GM21526 (cell line): ENCODE data around the gene GPR137.
"Not testable (repeated sequence)": the region's sequence is repeated elsewhere in the genome, so short reads cannot be mapped to it uniquely, and the experiment has no call there.

Source experiments
- ATAC-seq: cut with Tn5 transposase; IDR thresholded peaks from one replicate; pipeline ENCODE4 v1.9.1; 2021; ENCODE audit warnings: moderate library complexity; ENCODE audit not compliant: unreplicated experiment, low FRiP score

Gene GPR137, protein sequence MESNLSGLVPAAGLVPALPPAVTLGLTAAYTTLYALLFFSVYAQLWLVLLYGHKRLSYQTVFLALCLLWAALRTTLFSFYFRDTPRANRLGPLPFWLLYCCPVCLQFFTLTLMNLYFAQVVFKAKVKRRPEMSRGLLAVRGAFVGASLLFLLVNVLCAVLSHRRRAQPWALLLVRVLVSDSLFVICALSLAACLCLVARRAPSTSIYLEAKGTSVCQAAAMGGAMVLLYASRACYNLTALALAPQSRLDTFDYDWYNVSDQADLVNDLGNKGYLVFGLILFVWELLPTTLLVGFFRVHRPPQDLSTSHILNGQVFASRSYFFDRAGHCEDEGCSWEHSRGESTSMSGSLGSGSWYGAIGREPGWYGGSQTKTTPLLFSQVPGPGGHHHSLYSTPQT

DNA sequence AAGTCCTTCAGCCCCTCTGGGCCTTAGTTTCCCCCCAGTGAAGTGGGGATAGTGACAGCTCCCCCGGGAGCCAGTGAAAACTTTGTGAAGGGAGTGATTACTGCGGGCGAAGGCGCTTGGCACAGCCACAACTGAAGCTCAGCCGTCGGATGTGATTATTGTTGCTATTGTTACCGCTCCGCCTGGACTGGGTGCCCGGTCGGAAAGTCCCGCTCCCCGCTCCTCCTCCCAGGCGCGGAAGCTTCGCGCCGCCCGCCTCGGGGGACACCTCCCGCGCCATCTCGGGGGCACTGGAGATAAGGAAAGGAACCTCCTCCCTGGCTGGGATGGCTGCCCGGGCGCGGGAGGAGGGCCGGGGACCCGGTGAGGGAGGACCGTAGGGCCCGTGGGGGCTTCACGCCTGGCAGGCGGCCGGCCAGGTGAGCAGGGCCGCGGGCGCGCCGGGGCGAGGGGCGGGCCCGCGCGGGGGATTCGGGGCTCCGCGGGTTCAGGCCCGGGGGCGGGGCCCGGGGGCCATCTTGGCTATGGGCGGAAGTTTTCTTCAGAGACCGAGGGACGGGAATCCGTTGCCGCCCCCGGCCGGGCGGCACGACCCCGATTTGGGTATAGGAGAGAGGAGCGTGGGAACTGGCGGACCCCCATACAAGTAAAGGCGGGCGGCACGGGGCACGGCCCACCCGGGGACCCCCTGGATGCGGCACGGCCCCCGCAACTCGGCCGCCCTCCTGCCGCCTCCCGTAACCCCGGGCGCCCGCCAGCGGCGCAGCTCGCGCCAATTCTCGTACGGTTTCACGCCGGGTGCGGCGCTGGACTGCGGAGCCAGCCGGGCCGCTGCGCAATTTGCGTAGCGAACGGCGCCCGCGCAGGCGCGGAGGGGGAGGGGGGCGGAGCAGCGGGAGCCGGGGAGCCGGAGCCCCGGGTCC is at the start of gene GPR137:
Gene GPR137 (plus strand): TSS at position 887 of the 923 bp plus-strand sequence. CDS start 677 bp downstream, outside the sequence.
- ATAC-seq = peak; percentile 44

DNA sequence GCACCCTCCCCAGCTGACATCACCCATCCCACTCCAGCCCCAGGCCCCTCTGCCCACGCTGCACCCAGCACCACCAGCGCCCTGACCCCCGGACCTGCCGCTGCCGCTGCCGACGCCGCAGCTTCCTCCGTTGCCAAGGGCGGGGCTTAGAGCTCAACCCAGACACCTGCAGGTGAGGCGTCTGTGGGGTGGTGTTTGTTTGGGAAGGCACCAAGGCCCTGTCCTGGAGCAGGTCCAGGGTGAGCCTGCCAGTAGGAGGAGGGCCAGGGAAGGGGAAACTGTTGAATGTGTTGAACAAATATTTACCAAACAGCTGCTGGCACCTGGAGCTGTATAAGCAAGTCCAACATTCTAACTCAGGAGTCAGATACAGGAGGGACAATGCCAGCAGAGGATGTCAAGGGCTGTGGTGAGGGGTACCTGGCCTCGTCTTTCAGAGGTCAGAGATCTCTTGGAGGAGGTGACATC is 48.1 kb upstream of the GPR137 start:
- no peak for ATAC-seq

DNA sequence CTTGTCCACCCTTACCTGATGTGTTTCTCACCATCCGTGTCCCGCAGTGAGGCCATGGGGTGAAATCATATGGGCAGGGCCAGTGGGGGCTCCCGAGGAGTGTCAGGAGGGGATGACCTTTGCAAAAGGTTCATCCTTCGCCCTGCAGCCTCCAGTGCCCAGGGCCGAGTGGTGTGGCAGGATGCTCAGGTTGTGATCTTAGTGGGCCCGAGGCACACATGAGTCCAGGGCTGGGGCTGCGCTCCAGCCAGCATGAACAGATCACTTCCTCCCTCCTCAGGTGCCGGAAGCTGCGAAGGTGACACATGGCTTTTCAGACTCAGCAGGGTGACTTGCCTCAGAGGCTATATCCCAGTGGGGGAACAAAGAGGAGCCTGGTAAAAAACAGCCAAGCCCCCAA is 47.6 kb upstream of the GPR137 start:
- ATAC-seq = no peak

DNA sequence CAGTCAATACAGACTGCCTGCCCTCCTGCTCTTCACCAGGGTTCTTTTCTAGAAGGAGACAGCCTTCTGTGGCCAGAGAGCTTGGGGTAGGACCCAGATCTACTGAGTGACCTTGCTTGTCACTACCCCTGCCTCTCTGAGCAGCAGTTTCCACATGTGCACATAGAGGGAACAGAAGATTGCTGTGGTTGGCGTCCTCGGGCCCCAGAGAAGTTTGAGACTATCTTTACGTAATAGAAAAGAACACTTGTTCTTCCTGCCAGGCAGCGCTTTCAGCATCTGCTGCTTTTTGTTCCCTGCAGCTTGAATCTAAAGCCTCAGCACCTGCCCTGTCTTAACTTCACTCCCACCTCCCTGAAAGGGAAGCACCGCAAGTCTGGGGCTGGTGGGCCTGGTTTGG is 46.6 kb upstream of the GPR137 start:
- ATAC-seq = no peak

DNA sequence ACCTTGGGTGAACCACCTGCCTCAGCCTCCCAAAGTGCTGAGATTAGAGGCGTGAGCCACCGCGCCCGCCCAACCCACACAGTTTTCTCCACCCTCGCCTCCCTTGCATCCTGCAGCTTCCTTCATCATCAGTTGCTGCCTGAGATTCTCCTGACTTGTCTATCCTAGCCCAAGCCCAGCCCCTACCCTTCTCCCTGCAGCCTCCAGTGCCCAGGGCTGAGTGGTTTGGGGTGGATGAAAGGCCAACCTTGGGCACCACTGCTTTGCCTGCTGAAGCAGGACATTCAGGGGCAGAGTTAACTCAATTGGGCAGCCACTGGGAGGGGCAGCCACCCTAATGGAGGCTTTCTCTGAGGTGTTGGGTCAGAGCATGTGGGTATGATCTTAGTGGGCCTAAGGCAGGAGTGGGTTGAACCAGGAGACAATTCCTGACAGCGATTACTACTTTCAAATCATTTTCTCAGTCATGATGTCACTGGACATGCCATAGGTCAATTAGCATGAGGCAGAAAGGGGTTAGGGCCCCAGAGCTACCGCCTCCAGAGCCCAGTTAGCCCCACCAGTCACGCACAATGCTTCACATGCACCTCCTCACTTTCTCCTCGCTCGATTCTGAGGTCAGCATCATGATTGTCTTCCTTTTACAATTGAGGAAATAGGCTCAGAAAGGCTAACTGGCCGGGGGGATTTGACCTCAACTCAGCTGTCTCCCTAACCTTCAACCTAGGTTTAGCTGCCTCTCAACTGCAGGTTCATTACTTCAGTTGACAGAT is 45.8 kb upstream of the GPR137 start:
- peak; percentile 3 for ATAC-seq

DNA sequence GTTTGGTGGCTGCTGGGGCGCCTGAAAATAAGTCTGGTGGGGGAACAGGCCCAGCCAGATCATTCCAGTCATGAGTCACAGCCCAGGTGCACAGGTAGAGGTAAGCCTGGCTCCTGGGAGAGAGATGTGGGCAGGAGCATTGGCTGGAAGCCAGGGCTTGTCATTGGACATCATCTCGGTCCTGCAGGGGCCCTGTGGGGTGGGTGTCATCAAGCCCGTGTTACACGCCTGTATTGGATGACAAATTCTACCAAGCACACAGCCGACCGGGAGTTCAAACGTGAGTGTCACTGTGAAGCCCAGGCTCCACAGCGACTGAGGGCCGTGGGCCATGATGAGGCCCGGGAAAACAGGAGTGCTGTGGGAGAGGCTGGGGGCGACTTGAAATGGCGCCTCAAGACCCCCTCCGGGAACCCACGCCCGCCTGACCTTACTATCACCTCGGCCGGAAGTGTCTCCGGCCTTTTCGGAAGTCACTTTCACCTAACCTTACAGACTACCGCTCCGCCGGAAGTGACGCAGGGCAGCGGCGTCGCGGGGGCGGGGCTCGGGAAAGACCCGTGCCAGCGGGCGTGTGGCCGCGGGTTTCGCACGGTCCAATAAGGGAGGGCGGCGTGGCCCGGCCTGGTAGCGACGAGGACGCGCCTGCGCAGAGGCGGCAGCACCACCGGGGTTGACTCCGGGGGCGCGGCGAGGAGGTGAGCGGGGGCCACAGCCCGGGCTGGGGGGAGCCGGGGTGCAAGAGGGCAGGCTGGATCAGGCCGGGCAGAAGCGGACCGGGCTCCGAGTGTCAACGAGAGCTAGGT is 45.0 kb upstream of the GPR137 start, which contains the start of gene FKBP2:
Gene FKBP2 (plus strand): TSS at position 661 of the 806 bp plus-strand sequence. CDS start 1,293 bp downstream, outside the sequence.
- ATAC-seq = peak; percentile 39

DNA sequence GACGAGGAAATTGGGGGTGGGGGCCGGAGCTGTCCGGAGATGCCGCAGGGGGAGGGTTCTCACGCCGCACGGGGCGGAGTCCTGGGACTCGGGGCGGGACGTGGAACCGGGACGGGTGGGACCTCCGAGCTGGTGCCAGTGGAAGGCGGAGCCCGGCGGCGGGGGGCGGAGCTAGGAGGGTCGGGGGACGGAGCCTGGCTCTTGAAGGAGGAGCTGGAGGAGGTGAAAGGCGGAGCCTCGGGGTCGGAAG is 44.5 kb upstream of the GPR137 start:
- ATAC-seq = peak; percentile 53

DNA sequence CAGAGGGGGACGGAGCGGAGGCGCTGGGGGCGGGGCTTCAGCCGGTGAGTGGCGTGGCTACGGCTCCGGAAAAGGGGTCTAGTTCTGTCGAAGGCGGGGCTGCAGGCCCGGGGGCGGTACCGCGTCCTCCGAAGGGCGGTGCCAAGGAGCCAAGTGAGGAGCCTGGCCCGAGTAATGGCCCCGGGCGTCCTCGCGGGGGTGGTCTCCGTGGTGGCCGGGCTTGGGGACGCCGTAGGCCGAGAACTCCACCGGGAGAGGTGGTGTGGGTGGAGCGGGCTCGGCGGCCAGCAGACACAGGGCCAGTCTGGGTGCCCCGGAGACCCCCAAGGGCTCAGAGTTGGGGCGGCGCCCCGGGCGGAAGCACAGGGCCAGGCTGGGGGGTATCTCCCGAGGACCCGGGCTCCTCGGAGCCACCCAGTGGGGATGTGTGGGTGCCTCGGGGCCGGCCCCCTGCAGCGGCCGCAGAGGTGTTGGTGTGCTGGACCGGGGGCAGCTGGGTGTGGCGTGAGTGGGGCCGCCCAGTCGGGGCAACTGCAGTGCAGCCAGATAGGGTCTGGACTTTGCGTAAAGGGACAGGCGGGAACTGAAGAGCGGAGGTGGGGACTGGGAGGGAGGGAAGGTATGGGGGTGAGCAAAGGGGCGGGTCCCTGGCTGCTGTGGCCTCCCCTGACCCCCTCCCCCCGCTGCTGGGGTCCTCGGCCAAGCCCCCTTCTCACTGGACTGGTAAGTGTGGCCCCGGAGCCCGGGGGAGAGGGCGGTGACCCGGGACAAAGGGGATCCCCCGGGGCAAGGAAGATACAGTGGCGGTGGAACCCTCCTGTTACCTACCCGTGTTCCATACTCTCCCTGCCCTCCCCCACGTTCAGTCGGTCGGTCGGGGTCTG is 43.9 kb upstream of the GPR137 start:
- ATAC-seq = no peak

DNA sequence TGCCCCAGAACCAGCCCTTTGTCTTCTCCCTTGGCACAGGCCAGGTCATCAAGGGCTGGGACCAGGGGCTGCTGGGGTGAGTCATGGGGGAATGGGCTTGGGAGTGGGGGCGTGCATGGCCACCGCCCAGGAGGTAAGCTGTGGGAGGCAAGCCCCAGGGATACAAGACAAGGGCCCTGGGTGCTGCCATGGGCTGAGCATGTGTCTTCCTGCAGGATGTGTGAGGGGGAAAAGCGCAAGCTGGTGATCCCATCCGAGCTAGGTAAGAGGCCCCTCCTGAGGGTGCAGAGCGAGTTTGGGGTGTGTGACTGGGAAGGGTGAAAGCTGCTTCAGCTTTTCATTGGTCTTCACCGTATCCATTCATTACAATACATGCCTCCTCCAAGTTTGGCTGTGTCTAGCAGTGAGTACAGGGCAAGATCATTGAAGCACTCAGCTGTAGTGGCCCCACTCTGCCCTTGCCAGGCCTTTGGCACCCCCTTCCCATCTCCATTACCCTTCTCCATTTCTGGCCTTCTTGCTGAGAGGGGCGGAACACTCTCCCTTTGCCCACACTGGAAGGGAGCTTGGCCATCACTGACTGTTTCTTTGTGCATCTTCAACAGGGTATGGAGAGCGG is 42.3 kb upstream of the GPR137 start:
- no peak for ATAC-seq

DNA sequence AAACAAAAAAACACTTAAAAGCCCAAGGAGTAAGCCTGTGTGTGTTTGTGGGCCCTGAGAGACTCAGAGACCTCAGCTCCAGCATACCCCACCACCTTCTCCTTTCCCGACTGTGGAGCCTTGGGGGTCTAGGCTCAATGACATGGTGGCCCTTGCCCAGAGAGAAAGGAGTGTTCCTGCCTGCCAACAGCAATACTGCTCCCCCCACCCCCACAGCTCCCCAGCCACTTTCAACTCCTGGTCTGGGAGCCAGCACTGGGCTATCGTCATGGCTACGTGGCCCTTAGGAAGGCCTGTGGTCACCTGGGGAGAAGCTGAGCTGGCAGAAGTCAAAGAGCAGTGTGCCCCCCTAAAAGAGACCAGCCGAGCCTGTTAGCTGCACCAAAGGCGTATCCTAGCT is 41.5 kb upstream of the GPR137 start:
- no peak for ATAC-seq

DNA sequence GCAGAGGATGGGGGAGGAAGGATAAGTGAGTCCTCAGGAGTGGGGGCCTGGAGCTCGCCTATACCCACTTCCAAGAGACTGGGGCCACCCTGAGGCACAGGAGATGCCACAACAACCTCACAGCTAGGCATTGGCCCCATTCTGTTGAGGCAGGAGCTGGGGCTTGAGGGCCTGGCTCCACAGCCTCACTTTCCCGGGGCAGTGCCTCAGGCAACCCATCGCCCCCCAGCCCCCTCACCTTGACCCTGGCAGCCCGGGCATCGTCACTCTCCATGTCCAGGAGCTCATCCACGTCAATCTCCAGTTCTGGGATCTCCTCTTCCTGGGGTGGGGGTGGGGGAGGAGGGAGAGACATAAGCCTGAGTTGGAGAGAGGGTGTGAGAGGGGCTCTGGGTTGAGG is 40.7 kb upstream of the GPR137 start:
- ATAC-seq = no peak

DNA sequence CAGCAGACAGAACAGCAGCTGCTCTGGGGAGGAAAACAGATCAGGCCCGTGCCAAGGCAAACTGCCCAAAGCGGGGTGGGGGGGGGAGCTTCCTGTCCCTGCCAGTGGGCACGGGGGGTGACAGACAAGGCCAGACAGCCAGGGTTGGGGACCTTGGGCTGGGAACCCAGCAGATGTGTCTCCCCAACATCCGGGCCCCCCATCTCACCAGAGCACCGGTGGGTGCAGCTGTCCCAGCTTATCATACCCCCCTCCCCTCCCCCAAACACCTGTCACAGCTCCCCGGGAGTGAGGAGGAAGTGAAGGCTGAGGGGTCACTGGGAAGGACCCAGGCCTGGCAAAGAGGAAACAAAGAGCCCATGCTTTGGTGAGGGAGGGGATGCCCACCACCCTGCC is 40.2 kb upstream of the GPR137 start:
- no peak for ATAC-seq

DNA sequence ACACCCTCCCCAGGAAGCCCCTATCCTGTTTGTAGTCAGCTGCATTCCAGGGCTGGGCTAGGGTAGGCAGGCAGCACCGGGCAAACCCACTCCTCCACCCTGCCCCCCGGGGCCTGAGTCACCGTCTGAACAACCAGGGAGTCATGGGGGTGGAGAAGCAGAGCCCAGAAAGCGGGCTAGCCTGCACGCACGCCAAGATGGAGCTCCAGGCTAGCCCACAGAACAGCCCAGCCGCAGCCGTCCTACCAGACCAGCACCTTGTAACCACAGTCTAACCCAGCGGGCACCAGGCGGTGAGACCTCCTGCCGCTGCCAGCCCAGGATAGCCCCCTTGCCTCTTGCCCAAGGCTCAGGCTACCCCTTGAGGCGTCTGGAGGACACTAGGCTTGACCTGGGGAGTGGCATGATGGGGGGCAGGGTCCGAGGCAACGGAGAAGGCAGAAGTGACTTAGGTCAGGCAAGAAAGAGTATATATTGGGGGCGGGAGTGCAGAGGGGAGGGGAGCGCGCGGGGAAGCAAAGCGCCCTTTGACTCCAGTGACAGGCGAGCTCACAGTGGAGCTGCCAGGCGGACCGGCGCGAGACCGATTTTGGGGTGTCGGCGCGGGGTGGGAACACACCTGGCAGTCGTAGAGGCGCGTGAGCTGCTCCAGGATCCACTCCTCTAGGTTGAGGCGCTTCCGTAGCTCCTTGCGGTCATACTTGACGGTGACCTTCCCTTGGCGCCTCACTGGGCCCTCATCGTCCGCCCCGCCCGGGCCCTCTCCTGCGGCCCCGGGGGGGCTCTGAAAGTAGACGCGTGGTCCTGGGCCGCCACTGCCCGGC is 39.6 kb upstream of the GPR137 start:
- ATAC-seq = no peak

DNA sequence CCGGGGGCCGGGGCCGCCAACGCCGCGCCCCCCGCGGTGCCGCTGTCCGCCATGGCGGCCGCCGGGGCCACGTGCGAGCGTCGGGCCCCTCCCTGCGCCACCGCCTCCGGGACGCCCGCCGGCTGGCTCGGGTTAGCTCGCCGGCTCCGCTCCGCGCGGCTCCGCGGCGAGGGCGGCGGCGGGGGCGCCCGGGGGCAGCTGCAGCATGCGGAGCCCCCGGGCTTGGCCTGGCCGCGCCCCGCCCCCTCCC is 39.1 kb upstream of the GPR137 start:
- ATAC-seq = not testable (repeated sequence)

DNA sequence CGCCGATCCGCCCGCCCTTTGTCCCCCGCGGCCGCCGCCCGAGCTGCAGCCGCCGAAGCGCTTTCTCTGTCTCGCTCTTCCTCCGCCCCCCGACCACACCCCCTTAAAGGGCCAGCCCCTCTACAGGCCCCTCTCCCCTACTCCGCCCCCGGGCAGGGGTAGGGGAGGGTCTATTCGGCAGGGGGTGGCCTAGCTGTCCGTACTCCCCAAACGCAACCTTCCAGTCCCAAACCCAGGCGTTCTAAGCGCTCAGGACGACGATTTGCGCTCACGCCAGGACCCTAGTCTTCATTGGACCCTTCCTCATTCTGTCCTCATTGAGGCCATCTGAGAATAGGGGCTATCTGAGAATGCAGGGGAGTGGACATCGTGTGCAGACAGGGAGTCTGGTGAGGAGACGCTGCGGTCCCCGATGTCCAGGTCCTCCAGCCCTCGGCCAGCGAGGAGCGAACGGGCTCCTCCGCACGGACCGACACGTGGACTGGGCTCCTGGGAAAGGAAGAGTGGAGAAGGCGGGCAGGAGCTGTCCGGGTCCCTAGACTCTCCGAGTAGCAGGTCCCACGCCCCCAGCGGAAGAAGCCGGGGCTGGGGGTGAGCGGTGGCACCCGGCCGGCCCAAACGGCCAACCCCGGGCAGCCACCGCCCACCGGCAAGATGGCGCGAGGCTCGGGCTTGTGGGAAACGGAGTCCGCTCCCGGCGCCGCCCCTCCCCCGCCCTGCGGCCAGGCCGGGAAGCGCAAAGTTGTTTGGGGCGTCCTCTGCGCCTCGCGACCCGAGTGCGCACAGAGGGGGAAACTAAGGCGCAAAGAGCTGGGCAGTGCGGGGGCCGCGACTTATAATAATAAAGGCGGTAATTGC is 38.5 kb upstream of the GPR137 start, which contains the start of gene PPP1R14B:
Gene PPP1R14B (minus strand): TSS at position 73 of the 858 bp plus-strand sequence. CDS start 270 bp downstream, outside the sequence.
- ATAC-seq = no peak

DNA sequence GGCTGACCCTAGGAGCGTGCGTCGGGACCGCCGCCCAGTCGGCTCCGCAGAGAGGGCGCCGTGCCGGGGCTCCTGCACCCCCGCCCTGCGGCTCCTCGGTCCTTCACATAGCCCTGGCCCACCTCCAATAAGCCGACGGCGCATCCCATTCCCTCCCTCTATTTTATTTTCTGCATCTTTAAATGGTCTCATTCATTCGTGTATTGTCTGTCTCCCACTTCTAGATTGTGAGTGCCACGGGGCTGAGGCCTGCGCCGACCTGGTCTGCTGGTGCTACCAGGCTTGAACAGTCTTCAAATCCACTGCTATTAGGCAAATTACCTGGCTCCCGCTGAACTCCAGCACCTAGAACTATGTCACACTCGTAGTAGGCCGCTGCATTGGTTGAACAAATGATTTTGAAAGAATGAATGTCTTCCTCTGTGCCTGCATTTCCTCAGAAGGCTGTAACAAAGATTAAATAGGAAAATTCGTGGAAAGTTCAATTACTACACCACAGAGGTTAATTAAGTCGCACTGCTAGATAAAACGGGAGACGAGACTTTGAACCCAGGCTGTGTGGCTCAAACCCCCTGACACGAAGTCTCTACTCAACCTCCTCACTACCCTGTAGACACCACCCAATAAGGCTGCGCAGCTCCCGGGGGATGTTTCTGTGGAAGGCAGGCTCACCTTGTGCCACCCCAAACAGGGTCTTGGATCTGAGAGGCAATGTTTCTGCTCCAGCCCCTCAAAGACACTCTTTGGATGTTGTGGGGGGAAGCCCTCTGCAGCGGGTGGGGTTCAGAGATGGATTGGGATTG is 37.7 kb upstream of the GPR137 start:
- ATAC-seq = no peak
